ENCODE results near the gene TEX2.
"Not testable (repeated sequence)": the region's sequence is repeated elsewhere in the genome, so short reads cannot be mapped to it uniquely, and the experiment has no call there.

The TEX2 gene

GRCh38 chr17:64238449-64238848 lies 24.6 kb downstream of the TEX2 start:
- DNase-seq: not testable (repeated sequence)

GRCh38 chr17:64236827-64237403 lies 26.1 kb downstream of the TEX2 start:
- DNase-seq: no peak

GRCh38 chr17:64234961-64235360 lies 28.1 kb downstream of the TEX2 start:
- no peak for DNase-seq

- no peak for DNase-seq
Observed at GRCh38 chr17:64232466-64233262, 30.4 kb downstream of the TEX2 start.

GRCh38 chr17:64231567-64232141 lies 31.4 kb downstream of the TEX2 start:
- DNase-seq: no peak

- DNase-seq: no peak
Observed at GRCh38 chr17:64230791-64231408, 32.2 kb downstream of the TEX2 start.

GRCh38 chr17:64229815-64230728 lies 33.0 kb downstream of the TEX2 start:
- DNase-seq: no peak

GRCh38 chr17:64226132-64226531 lies 36.9 kb downstream of the TEX2 start:
- DNase-seq: no peak

GRCh38 chr17:64225410-64225809 lies 37.6 kb downstream of the TEX2 start:
- DNase-seq: no peak

GRCh38 chr17:64223931-64224629 lies 39.0 kb downstream of the TEX2 start:
- no peak for DNase-seq

GRCh38 chr17:64223283-64223682 lies 39.8 kb downstream of the TEX2 start:
- no peak for DNase-seq

GRCh38 chr17:64221679-64222078 lies 41.4 kb downstream of the TEX2 start:
- DNase-seq: no peak

- DNase-seq: not testable (repeated sequence)
Observed at GRCh38 chr17:64220604-64221003, 42.5 kb downstream of the TEX2 start.

- DNase-seq: no peak
Observed at GRCh38 chr17:64219571-64219970, 43.5 kb downstream of the TEX2 start.

- no peak for DNase-seq
Observed at GRCh38 chr17:64218066-64218465, 45.0 kb downstream of the TEX2 start.

- DNase-seq: no peak
Observed at GRCh38 chr17:64217249-64217691, 45.8 kb downstream of the TEX2 start.

GRCh38 chr17:64216338-64217248 lies 46.5 kb downstream of the TEX2 start:
- DNase-seq: no peak

- no peak for DNase-seq
Observed at GRCh38 chr17:64216000-64216337, 47.1 kb downstream of the TEX2 start.

GRCh38 chr17:64214950-64215349 lies 48.1 kb downstream of the TEX2 start:
- DNase-seq: no peak

GRCh38 chr17:64213995-64214811 lies 48.9 kb downstream of the TEX2 start:
- no peak for DNase-seq

Measured in 8988T (cell line).